Parathyroid adenoma (tissue), 2 donors: Measurements from ENCODE around the gene DUSP16.

Experiments used
- H2AFZ ChIP-seq: fragments of 300-600 bp; sonication (generic); one replicate; pipeline ENCODE4 v1.7.0; 2017; ENCODE audit warnings: antibody characterized with exemption, mild to moderate bottlenecking
- H3K27ac ChIP-seq: fragments of 300-600 bp; sonication (generic); one replicate; pipeline ENCODE4 v1.7.0; 2017
- H3K27me3 ChIP-seq: fragments of 300-600 bp; sonication (generic); one replicate; pipeline ENCODE4 v1.7.0; 2017; ENCODE audit warnings: low read length; ENCODE audit not compliant: control insufficient read depth, insufficient read depth
- H3K36me3 ChIP-seq: fragments of 300-600 bp; sonication (generic); one replicate; pipeline ENCODE4 v1.7.0; 2017; ENCODE audit warnings: low read length; ENCODE audit not compliant: control insufficient read depth, insufficient read depth
- H3K4me1 ChIP-seq: fragments of 300-600 bp; sonication (generic); one replicate; pipeline ENCODE4 v1.7.0; 2017; ENCODE audit warnings: control low read depth
- H3K4me2 ChIP-seq: fragments of 300-600 bp; sonication (generic); one replicate; pipeline ENCODE4 v1.7.0; 2017; ENCODE audit warnings: low read length
- H3K4me3 ChIP-seq: fragments of 300-600 bp; sonication (generic); one replicate; pipeline ENCODE4 v1.7.0; 2017; ENCODE audit warnings: low read depth, low read length
- H3K79me2 ChIP-seq: fragments of 300-600 bp; sonication (generic); one replicate; pipeline ENCODE4 v1.7.0; 2017; ENCODE audit warnings: control low read depth
- H3K9ac ChIP-seq: fragments of 300-600 bp; sonication (generic); one replicate; pipeline ENCODE4 v1.7.0; 2017; ENCODE audit warnings: mild to moderate bottlenecking
- H3K9me3 ChIP-seq: fragments of 300-600 bp; sonication (generic); one replicate; pipeline ENCODE4 v1.7.0; 2017; ENCODE audit warnings: low read length; ENCODE audit not compliant: control insufficient read depth
- CTCF ChIP-seq: fragments of 300-600 bp; sonication (generic); IDR thresholded peaks from one replicate; pipeline ENCODE4 v1.7.0; 2017; ENCODE audit warnings: antibody characterized with exemption, mild to moderate bottlenecking
- donor health status: primary hyperparathyroidism.

DUSP16 gene

GRCh38 chr12:12521888-12522287 is 40.8 kb downstream of the DUSP16 start:
- Histone ChIP-seq H3K9ac (no peak overlapping the region), H3K9me3 (no peaks in the 10 kb centered on the region), H3K4me2 (no peak overlapping the region), H3K4me1 (peaks cover 9% of the 10 kb centered on the region), H3K36me3 (no peaks in the 10 kb centered on the region), H3K4me3 (no peak overlapping the region), H3K27me3 (no peaks in the 10 kb centered on the region), H3K27ac (no peak overlapping the region), H3K79me2 (peaks cover 19% of the 10 kb centered on the region), H2AFZ (no peak overlapping the region)
- TF ChIP-seq CTCF: no peak

GRCh38 chr12:12521044-12521485 is 41.6 kb downstream of the DUSP16 start:
- Histone ChIP-seq H3K4me3 (no peak overlapping the region), H3K9ac (no peak overlapping the region), H3K79me2 (peaks cover 18% of the 10 kb centered on the region), H2AFZ (no peak overlapping the region), H3K36me3 (no peaks in the 10 kb centered on the region), H3K9me3 (no peaks in the 10 kb centered on the region), H3K27me3 (no peaks in the 10 kb centered on the region), H3K4me2 (no peak overlapping the region), H3K27ac (no peak overlapping the region), H3K4me1 (peaks cover 13% of the 10 kb centered on the region)
- TF ChIP-seq CTCF: no peak

GRCh38 chr12:12520273-12520672 is 42.4 kb downstream of the DUSP16 start:
- no peaks in the 10 kb centered on the region for H3K27me3 ChIP-seq
- no peaks in the 10 kb centered on the region for H3K36me3 ChIP-seq
- no peak overlapping the region for H3K4me2 ChIP-seq
- H3K4me3 ChIP-seq: no peak overlapping the region
- TF ChIP-seq CTCF: no peak
- H3K4me1 ChIP-seq: peaks cover 13% of the 10 kb centered on the region
- no peak overlapping the region for H2AFZ ChIP-seq
- H3K79me2 ChIP-seq: peaks cover 20% of the 10 kb centered on the region
- no peak overlapping the region for H3K27ac ChIP-seq
- H3K9ac ChIP-seq: no peak overlapping the region
- H3K9me3 ChIP-seq: no peaks in the 10 kb centered on the region

GRCh38 chr12:12519354-12519998 is 43.2 kb downstream of the DUSP16 start:
- Histone ChIP-seq H3K36me3 (no peaks in the 10 kb centered on the region), H2AFZ (no peak overlapping the region), H3K9me3 (no peaks in the 10 kb centered on the region), H3K9ac (no peak overlapping the region), H3K4me3 (no peak overlapping the region), H3K4me1 (peaks cover 13% of the 10 kb centered on the region), H3K4me2 (no peak overlapping the region), H3K27ac (no peak overlapping the region), H3K27me3 (no peaks in the 10 kb centered on the region), H3K79me2 (peaks cover 19% of the 10 kb centered on the region)
- no peak for TF ChIP-seq CTCF

- Histone ChIP-seq H3K36me3 (no peaks in the 10 kb centered on the region), H3K79me2 (peaks cover 16% of the 10 kb centered on the region), H3K4me1 (peaks cover 11% of the 10 kb centered on the region), H3K9me3 (no peaks in the 10 kb centered on the region), H3K9ac (no peak overlapping the region), H2AFZ (no peak overlapping the region), H3K27me3 (no peaks in the 10 kb centered on the region), H3K27ac (no peak overlapping the region), H3K4me2 (no peak overlapping the region), H3K4me3 (no peak overlapping the region)
- no peak for TF ChIP-seq CTCF
These were observed 43.7 kb downstream of the DUSP16 start for GRCh38 chr12:12518919-12519318.
